Gastrocnemius medialis (tissue), 4 donors: ENCODE measurements around the gene ZNF383. TPM values are rescaled to one million over a fixed set of nuclear protein-coding genes. Genes with fewer than 3 reads are reported as not detected.
"Not testable (repeated sequence)": the region's sequence is repeated elsewhere in the genome, so short reads cannot be mapped to it uniquely, and the experiment has no call there.

ENCODE experiments used
- ATAC-seq, 2 donors: fragments of 150-250 bp; one replicate each; pipeline ENCODE4 v1.9.1; 2016
- DNase-seq, 2 donors: peaks; one replicate each; pipeline ENCODE4 v3.0.0-alpha.2; 2019
- H3K27ac ChIP-seq, 4 donors: fragments of 200-600 bp; sonication (generic); 1 replicate in 1 of 4; 2 replicates in 3 of 4; pipeline ENCODE4 v1.5.1; 2016 to 2018; ENCODE audit warnings: mild to moderate bottlenecking in 2 of 4, moderate library complexity in 1 of 4
- H3K27me3 ChIP-seq, 3 donors: fragments of 200-600 bp; sonication (generic) in 2 of 3; 1 replicate in 1 of 3; 2 replicates in 2 of 3; pipeline versions ENCODE4 v1.5.1 to v1.6.0; 2016 to 2019; ENCODE audit warnings: mild to moderate bottlenecking in 1 of 3, moderate library complexity in 1 of 3
- H3K36me3 ChIP-seq, 2 donors: fragments of 200-600 bp; sonication (generic) in 1 of 2; one replicate each; pipeline ENCODE4 v1.5.1; 2017 to 2018
- H3K4me1 ChIP-seq, 2 donors: fragments of 200-600 bp; sonication (generic) in 1 of 2; one replicate each; pipeline ENCODE4 v1.5.1; 2016 to 2017; ENCODE audit warnings: mild to moderate bottlenecking in 2 of 2
- H3K4me3 ChIP-seq, 4 donors: fragments of 200-600 bp; sonication (generic) in 3 of 4; 1 replicate in 1 of 4; 2 replicates in 3 of 4; pipeline ENCODE4 v1.5.1; 2016 to 2019; ENCODE audit warnings: mild to moderate bottlenecking in 2 of 4
- H3K9me3 ChIP-seq, 3 donors: fragments of 200-600 bp; sonication (generic) in 2 of 3; 1 replicate in 1 of 3; 2 replicates in 2 of 3; pipeline ENCODE4 v1.5.1; 2016 to 2019
- POLR2A ChIP-seq, 2 donors: fragments of 450-650 bp; IDR thresholded peaks; one replicate each; pipeline ENCODE4 v1.6.1; 2017; ENCODE audit warnings: antibody characterized with exemption in 2 of 2, mild to moderate bottlenecking in 2 of 2, moderate library complexity in 2 of 2
- in situ Hi-C, 4 donors: fragments of 200-750 bp; cut with MboI; loops; one replicate each; pipeline versions ENCODE4 v1.15.0 to v1.8.0; 2017; ENCODE audit warnings: low sequenced_read_pairs in 4 of 4
- intact Hi-C: fragments of 100-400 bp; cut with DNase I; formaldehyde crosslinking; loops from one replicate; pipeline ENCODE4 v1.15.1; 2023; ENCODE audit warnings: low total_unique reads
- total RNA-seq, 4 donors: library from RNA; depleted of rRNA; stranded (reverse); fragments of >200 nt; gene quantifications; one replicate each; pipeline versions ENCODE4 v1.1.0 to v1.2.3, GENCODE V29; 2016
- TF ChIP-seq, protein P1 (sequence below), 5 experiments: fragments of 450-650 bp in 3 of 5; fragments of 200-600 bp in 2 of 5; sonication (generic) in 2 of 5; IDR thresholded peaks in 4 of 5; conservative IDR thresholded peaks in 1 of 5; 1 replicate in 4 of 5; 2 replicates in 1 of 5; pipeline ENCODE4 v1.5.1; 2016 to 2019; ENCODE audit warnings: antibody characterized with exemption in 5 of 5, mild to moderate bottlenecking in 3 of 5, moderate library complexity in 3 of 5

Gene ZNF383
- total RNA-seq, 4 donors from 2014 or later: 2.3 to 8.4 (median 4.0) TPM

DNA sequence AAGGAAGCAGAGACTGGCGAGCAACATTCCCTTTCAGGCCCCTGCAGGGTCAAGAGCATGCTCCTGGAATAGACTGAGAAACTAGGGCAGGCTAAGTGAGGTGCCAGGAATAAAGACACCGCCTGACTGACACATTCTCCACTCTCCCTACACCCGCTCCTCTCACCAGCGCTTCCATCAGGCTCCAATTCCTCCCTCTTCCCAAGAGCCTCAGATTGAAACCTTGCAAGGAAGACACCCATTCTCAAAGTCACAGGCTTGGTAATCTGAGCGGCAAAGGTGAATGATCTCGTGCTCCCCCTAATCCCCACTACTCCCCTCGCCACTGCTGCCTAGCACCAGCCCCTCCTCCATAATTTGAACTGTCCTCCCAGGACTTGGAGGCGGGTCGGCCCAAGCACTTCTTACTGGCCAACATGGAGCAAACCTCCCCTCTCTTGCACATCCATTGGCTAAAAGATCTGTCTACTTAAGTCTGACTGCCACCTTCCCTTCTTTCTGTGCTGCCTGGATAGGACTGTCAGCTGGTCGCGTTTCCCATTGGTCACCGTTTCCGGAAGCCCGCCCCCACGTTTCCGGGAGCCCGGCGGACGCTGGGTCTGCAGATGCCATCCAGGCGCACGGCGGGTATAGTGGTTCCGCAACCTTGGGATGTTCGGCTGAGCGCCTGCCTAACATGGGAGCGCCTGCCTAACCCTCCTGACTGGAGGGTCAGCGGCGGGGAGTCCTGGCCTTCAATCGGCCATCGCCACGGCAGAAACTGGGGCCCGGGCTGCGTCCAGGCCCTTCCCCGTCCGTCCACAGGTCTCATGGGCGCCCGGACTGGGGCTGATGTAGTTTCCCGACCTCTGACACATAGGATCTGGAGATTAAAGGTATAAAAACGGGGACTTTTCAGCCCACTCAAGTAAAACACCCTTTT, 33.6 kb downstream of the ZNF383 start:
- H3K4me3 ChIP-seq: peak overlapping the region; percentile 47 to 59 (median 54)
- peak overlapping the region in 3 of 4 donors; percentile 23 to 58 (median 57) for H3K27ac ChIP-seq
- intact Hi-C loops: no loop called here
- in situ Hi-C loops: no loop called here
- H3K27me3 ChIP-seq: no peaks in the 10 kb centered on the region
- no peaks in the 10 kb centered on the region for H3K4me1 ChIP-seq
- peaks cover 6 to 43% (median 12%) of the 10 kb centered on the region in 3 donors for H3K9me3 ChIP-seq
- ATAC-seq (peak; percentile 92 to 97), DNase-seq (peak; percentile 28 to 57)
- peaks cover 0 to 2% of the 10 kb centered on the region in 2 donors for H3K36me3 ChIP-seq
- TF ChIP-seq, protein P1, sequence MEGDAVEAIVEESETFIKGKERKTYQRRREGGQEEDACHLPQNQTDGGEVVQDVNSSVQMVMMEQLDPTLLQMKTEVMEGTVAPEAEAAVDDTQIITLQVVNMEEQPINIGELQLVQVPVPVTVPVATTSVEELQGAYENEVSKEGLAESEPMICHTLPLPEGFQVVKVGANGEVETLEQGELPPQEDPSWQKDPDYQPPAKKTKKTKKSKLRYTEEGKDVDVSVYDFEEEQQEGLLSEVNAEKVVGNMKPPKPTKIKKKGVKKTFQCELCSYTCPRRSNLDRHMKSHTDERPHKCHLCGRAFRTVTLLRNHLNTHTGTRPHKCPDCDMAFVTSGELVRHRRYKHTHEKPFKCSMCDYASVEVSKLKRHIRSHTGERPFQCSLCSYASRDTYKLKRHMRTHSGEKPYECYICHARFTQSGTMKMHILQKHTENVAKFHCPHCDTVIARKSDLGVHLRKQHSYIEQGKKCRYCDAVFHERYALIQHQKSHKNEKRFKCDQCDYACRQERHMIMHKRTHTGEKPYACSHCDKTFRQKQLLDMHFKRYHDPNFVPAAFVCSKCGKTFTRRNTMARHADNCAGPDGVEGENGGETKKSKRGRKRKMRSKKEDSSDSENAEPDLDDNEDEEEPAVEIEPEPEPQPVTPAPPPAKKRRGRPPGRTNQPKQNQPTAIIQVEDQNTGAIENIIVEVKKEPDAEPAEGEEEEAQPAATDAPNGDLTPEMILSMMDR (IDR thresholded peaks at IDR 0.05 in 4 of 5, conservative IDR thresholded peaks at IDR 0.05 in 1 of 5): no peak
- no peak for TF ChIP-seq POLR2A (IDR thresholded peaks at IDR 0.05)

DNA sequence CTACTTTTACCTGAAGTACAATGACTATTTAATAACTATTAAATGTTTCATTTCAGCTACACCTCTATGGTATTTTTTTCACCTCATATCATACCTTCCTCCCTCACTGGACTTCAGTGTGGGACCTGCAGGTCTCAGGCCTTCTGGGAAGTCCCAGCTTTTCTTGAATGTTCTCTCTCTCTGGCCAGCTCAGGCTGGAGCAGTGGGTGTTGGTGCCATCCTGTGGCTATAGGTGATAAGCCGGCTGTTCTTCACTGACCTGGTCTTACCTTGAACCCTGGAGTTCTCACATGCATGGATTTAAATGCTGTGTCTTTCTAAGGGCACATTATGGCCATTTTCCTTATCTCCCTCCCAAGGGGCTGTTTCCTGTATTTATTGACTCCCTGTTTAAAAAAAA, 45.0 kb downstream of the ZNF383 start:
- H3K36me3 ChIP-seq, DNase-seq, intact Hi-C loops, H3K4me3 ChIP-seq, in situ Hi-C loops, H3K27ac ChIP-seq, ATAC-seq, H3K27me3 ChIP-seq, H3K9me3 ChIP-seq, H3K4me1 ChIP-seq: not testable (repeated sequence)

DNA sequence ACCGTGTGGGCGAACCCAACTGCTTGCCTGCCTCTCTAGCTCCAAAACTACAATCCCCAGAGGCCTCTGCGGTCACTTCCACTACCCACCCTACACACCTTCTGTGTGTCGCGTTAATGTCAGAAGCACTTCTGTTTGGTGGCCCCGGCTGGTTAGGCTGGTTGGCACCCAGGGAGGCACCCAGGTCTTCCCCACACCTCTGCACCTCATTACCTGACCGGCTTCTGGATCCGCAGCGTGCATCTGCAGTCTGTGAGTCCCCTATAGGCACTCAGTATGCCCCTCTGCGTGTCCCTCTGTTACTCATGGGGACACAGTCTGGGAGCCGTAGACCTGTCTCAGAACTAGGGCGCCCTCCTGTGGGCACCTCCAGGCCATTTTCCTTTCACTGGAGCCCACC, 49.0 kb downstream of the ZNF383 start:
- intact Hi-C loops, H3K4me1 ChIP-seq, in situ Hi-C loops: not testable (repeated sequence)

DNA sequence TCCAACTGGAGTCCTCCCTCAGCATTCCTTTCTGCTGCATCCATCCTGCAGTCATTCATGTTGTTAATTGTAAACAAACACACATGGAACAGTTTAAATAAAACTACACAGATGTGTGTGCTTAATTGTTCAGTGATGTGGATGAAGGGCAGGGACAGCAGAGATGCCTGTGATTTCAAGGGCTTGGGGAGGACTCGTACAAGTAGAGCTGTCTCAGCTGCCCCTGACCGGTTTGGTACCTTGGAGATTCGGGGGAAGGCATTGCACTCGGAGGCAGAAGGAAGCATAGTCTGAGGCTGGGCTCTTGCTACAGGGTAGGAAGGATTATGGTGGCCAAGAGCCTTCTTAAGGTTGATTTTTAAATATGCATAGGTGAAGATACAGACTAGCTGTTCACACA, 49.7 kb downstream of the ZNF383 start:
- not testable (repeated sequence) for ATAC-seq

More for the DNA sequence above, 49.0 kb downstream of the ZNF383 start:
- H3K4me3 ChIP-seq, H3K27ac ChIP-seq, H3K36me3 ChIP-seq, DNase-seq, H3K9me3 ChIP-seq, ATAC-seq, H3K27me3 ChIP-seq: not testable (repeated sequence)

DNA sequence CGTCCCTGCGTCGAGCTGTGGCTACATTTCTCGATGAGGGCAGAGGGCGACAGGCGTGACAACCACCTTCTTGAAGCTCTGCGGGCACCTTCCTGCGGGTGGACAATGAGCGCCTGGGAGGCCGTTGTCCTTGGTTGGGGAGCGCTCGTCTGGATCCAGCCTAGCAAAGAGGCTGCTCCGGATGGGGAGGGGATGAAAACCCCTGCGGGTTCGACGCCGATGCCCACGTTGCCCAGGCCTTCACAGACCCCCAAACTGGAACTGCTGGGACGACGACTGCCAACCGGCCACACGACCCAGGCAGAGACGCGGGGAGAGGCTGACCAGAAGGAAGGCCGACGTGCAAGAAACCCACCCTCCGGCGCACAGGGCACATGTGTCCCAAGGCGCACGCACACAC, 62.6 kb downstream of the ZNF383 start:
- H3K36me3 ChIP-seq, in situ Hi-C loops, H3K27me3 ChIP-seq, H3K9me3 ChIP-seq, DNase-seq, intact Hi-C loops, H3K27ac ChIP-seq, H3K4me1 ChIP-seq, H3K4me3 ChIP-seq, ATAC-seq: not testable (repeated sequence)

More for the DNA sequence above, 49.7 kb downstream of the ZNF383 start:
- H3K27ac ChIP-seq, H3K4me1 ChIP-seq, DNase-seq, in situ Hi-C loops, H3K27me3 ChIP-seq, H3K4me3 ChIP-seq, H3K36me3 ChIP-seq, intact Hi-C loops, H3K9me3 ChIP-seq: not testable (repeated sequence)

DNA sequence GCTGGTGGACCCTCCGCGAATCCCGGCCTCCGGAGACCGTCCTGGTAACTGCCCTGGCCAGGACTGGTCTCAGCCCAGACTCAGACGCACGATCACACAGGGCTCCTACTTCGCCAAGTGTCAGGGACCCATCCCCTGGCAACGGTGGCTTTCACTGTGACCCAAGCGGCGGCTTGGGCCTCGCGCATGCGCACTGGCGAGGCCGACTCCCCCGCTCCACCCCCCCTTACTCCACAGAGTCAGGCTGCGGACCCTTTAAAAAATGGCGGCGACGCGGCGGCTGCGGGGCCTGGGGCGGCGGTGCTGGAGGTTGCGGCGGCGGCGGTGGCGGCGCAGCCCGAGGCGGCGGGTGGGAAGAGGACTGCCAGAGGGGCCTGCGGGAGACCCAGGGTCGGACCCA, 66.0 kb downstream of the ZNF383 start:
- H3K36me3 ChIP-seq, H3K4me1 ChIP-seq, intact Hi-C loops, H3K4me3 ChIP-seq, DNase-seq, ATAC-seq, H3K9me3 ChIP-seq, H3K27me3 ChIP-seq, H3K27ac ChIP-seq, in situ Hi-C loops: not testable (repeated sequence)

DNA sequence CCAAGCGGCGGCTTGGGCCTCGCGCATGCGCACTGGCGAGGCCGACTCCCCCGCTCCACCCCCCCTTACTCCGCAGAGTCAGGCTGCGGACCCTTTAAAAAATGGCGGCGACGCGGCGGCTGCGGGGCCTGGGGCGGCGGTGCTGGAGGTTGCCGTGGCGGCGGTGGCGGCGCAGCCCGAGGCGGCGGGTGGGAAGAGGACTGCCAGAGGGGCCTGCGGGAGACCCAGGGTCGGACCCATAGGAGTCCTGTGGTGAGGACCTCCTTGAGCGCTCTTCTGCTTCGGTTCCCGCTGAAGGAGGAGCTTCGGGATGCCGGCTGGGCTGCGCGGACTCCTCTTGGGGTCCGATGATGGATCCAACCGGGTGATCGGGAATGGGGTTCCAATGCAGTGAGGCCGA, 71.2 kb downstream of the ZNF383 start:
- in situ Hi-C loops, ATAC-seq, H3K4me3 ChIP-seq, H3K4me1 ChIP-seq, H3K9me3 ChIP-seq, H3K27ac ChIP-seq, H3K27me3 ChIP-seq, H3K36me3 ChIP-seq, intact Hi-C loops: not testable (repeated sequence)
- DNase-seq: peak in 1 of 2 donors; percentile 30

DNA sequence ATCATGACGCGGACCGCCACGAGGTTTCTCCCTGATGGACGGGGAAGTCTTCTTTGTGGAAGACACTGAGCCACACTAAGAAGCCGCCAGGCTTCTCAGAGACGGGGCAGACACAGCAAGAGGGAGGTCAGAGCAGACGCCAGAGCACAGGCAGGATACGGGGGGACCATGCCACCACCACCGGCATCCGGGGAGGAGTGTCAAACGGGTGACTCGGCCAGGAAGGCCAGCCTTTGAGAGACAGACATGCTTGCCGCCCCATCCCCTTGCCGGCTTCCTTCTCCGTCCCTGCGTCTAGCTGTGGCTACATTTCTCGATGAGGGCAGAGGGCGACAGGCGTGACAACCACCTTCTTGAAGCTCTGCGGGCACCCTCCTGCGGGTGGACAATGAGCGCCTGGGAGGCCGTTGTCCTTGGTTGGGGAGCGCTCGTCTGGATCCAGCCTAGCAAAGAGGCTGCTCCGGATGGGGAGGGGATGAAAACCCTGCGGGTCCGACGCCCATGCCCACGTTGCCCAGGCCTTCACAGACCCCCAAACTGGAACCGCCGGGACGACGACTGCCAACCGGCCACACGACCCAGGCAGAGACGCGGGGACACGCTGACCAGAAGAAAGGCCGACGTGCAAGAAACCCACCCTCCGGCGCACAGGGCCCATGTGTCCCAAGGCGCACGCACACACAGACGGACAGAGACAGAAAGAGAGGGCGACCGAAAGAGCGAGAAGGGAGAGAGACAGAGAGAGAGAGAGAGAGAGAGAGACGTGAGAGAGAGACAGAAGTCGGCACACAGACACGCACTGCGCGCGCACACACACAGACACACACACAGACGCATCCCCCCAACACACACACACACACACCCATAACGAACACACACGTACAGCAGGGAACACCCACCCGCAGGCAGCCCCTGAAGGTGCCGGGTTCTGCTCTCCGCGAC, 75.3 kb downstream of the ZNF383 start:
- H3K27me3 ChIP-seq, H3K36me3 ChIP-seq, H3K27ac ChIP-seq, H3K9me3 ChIP-seq, intact Hi-C loops, H3K4me1 ChIP-seq, ATAC-seq, in situ Hi-C loops: not testable (repeated sequence)
- DNase-seq: peak in 1 of 2 donors; percentile 50
- H3K4me3 ChIP-seq: peak overlapping the region in 1 of 4 donors; percentile 1

DNA sequence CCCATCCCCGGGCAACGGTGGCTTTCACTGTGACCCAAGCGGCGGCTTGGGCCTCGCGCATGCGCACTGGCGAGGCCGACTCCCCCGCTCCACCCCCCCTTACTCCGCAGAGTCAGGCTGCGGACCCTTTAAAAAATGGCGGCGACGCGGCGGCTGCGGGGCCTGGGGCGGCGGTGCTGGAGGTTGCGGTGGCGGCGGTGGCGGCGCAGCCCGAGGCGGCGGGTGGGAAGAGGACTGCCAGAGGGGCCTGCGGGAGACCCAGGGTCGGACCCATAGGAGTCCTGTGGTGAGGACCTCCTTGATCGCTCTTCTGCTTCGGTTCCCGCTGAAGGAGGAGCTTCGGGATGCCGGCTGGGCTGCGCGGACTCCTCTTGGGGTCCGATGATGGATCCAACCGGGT, 76.2 kb downstream of the ZNF383 start:
- H3K4me1 ChIP-seq, DNase-seq, in situ Hi-C loops, ATAC-seq, H3K36me3 ChIP-seq, H3K27me3 ChIP-seq, H3K27ac ChIP-seq, H3K4me3 ChIP-seq, H3K9me3 ChIP-seq, intact Hi-C loops: not testable (repeated sequence)
